Colon (tissue), 2 donors: ENCODE data around the gene DTWD2.
"Not testable (repeated sequence)": the region's sequence is repeated elsewhere in the genome, so short reads cannot be mapped to it uniquely, and the experiment has no call there.

Experiments used
- FAIRE-seq: peaks from 2 replicates; lab custom pipeline; 2012; peaks lifted over from hg19 to GRCh38; lab: Jason Lieb, UNC
- donor health status: control.
- donor health status: control.

DTWD2 gene

GRCh38 chr5:118950354-118950753 lies 38.0 kb downstream of the DTWD2 start:
- not testable (repeated sequence) for FAIRE-seq

GRCh38 chr5:118946138-118946800 lies 42.1 kb downstream of the DTWD2 start:
- no peak for FAIRE-seq

GRCh38 chr5:118937393-118938061 lies 50.8 kb downstream of the DTWD2 start:
- no peak for FAIRE-seq

- peak; percentile 45 for FAIRE-seq
These were observed 54.6 kb downstream of the DTWD2 start for GRCh38 chr5:118933703-118934102.

GRCh38 chr5:118931564-118931963 lies 56.8 kb downstream of the DTWD2 start:
- no peak for FAIRE-seq

- no peak for FAIRE-seq
These were observed 64.3 kb downstream of the DTWD2 start for GRCh38 chr5:118924006-118924389.

GRCh38 chr5:118923295-118924005 lies 64.9 kb downstream of the DTWD2 start:
- FAIRE-seq: no peak

- FAIRE-seq: no peak
These were observed 66.5 kb downstream of the DTWD2 start for GRCh38 chr5:118921866-118922265.

- FAIRE-seq: no peak
These were observed 69.3 kb downstream of the DTWD2 start for GRCh38 chr5:118919016-118919415.

GRCh38 chr5:118918232-118918631 lies 70.1 kb downstream of the DTWD2 start:
- FAIRE-seq: no peak

- FAIRE-seq: not testable (repeated sequence)
These were observed 80.8 kb downstream of the DTWD2 start for GRCh38 chr5:118907536-118907935.

- no peak for FAIRE-seq
These were observed 81.4 kb downstream of the DTWD2 start for GRCh38 chr5:118906947-118907346.

- no peak for FAIRE-seq
These were observed 83.2 kb downstream of the DTWD2 start for GRCh38 chr5:118905196-118905595.

GRCh38 chr5:118902656-118903438 lies 85.5 kb downstream of the DTWD2 start:
- peak; percentile 36 for FAIRE-seq

GRCh38 chr5:118894709-118895108 lies 93.6 kb downstream of the DTWD2 start:
- no peak for FAIRE-seq

- no peak for FAIRE-seq
These were observed 97.1 kb downstream of the DTWD2 start for GRCh38 chr5:118891252-118891651.

GRCh38 chr5:118889165-118889564 lies 99.2 kb downstream of the DTWD2 start:
- no peak for FAIRE-seq

GRCh38 chr5:118888556-118888955 lies 99.8 kb downstream of the DTWD2 start:
- no peak for FAIRE-seq

GRCh38 chr5:118883362-118883761 lies 105.0 kb downstream of the DTWD2 start:
- no peak for FAIRE-seq

- no peak for FAIRE-seq
These were observed 105.7 kb downstream of the DTWD2 start for GRCh38 chr5:118882666-118883065.

GRCh38 chr5:118876852-118877251 lies 111.5 kb downstream of the DTWD2 start:
- not testable (repeated sequence) for FAIRE-seq

- FAIRE-seq: no peak
These were observed 113.2 kb downstream of the DTWD2 start for GRCh38 chr5:118875131-118875530.
